Hypothalamus (tissue), 51 donors: ENCODE results near the gene TTC28.
A peak's percentile ranks its signal among the peaks of the same experiment; 100 is the strongest.

Experiments
- DNase-seq, 51 donors: peaks; one replicate each; lab custom pipeline; 2025; lab: John Stamatoyannopoulos, UW

TTC28 gene

DNA sequence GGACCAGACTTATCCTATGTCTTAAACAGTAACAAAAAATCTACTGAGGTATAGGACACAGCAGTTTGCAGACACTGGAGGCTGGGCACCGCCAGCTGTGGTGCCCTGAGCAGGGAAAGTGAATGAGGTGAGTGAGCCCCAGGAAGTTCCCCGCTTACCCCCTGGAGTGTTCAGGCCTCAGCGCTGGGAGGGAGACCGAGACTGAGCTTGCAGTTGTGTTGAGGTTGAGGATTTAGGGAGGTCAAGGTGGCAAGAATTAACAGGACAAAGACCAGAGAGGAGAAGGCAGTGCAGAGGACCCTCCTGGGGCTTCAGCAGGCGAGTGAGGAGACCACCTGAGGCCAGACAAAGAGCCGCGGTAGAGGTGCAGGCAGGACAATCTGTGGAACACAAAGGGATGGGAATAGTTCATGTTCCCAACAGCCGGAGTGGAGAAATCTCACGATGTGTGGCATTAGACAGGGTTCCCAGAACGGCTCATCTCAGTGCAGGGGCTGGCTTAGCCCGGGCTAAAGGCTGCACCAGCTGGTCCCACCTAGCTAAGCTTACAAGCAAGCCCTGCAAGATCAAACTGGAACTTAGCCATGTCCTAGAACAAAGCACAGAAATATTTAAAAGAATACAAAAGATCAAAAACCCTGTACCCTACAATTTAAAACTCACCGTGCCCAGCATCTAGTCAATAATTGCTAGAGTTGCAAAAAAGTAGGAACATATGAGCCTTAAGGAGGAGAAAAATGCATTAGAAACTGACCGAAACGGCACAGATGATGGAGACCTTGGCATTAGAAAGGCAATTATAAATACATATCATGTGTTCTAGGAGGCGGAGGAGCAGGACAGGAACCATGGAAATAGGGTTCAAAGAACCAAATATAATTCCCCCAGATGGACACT, 713.2 kb downstream of the TTC28 start:
- DNase-seq, result no peak

DNA sequence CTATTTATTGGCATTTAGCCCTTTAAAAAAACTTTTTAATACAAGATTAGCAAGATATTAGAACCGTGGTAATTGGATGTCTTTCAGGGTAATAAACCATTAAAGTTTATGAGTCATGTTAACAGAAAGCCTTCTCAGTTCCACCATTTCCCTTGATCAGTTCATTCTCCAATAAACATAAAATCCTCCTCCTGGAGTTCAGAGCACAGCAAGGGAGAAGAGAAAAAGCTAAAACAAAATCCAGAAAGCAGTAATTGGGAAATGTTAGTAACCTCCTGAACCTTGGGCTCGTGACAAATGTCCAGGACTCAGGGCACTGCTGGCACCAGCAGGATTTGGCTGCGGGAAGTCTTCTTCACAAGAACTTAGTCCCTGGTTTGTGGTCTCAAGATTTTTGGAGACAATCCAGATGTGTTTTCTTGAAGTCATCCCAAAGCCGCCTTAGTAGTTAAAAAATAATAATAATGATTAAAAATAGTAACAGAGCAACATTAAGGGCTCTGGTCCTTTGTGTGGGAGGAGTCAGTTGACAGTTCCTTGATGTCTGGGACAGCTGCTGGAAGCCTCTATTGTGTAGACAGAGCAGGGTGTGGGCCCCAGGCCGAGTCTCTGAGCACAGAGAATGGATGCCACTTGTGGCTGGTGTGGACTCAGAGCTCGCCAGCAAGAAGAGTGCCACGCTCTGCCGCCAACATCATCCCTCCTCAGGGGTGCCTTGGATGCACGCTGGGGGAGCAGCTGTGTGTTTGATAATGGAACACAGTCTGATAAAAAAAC, 717.2 kb downstream of the TTC28 start:
- peak in 3 of 51 donors; percentile 5 to 28 (median 28) for DNase-seq

DNA sequence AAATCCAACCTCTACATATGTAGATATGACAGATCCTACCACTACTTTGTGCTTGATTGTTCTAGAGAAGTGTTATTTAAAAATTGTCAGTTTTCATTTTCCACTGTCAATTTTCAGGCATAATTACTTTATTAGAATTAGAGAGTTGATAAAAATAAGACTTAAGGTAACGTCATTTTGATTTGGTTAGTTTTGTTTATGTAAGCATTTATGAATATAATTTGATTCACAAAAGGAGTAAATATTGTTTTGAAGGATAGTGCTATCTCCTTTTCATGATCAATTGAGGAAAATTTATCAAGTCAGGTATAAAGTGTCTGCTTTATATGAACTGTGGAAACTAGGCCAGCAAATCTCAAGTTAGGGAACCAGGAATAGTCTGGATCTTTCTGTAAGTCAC, 718.0 kb downstream of the TTC28 start:
- no peak for DNase-seq

DNA sequence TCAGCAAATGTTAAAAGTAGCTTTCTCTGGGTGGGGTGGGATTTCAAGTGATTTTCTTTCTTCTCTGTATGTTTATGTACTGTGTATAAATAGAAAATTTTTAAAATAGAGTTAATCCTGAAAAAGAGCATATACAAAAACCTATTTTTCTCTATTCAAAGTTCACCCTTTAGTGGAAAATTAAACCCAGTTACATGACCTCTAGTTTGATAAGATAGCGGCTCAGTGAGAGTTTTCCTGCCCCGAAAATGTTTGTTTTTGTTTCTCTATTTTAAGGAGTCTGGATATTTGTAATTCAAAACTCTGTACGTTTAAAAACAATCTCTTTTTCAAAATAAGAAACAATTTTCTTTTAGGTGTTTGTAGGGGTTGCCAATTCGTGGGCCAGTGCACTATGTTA, 718.5 kb downstream of the TTC28 start:
- no peak for DNase-seq

DNA sequence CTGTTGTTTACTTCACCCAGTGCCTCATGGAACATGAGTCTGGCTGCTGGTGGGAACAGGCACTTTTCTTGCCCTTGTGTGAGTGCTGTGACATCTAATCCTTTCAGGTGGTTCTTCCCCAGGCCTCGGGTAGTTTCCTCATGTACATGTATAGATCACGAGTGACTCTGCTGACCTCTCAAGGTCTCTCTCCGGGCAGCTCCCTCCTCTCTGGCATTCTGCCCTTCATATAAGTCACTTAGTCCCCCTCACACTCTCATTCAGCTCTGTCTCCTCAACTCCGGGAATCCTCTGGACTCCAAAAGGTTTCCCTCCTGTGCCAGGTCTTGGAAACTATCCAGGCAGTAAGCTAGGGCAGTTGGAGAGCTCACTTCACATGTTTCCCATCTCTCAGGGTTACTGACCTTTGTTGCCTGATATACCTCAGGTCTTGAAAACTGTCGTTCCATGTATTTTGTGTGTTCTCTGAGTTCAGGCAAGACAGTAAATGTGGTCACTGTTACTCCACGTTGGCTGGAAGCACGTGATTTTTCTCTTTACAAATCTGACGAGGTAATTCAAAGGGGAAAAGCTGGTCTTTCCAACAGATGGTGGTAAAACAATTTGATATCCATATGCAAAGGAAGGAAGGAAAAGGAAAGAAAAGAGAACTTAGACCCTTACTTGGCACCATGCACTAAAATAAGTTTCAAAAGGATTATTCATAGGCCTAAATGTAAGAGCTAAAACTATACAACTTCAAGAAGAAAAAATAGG, 720.1 kb downstream of the TTC28 start:
- no peak for DNase-seq

DNA sequence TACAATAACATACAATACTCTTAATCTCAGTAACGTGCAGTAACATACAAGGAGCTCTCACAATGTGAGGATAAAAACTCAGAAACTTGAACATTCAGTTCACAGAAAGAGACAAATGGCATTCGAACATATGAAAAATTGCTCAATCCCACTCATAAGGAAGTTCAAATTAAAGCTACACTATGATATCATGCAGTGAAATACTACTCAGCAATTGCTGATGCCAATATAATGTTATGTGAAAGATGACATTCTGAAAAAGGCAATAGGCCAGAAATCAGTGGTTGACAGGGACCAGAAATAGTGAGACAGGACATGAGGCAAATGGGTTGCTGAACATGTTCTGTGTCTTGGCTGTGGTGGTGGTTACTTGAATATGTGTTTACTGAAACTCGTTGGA, 726.9 kb downstream of the TTC28 start:
- DNase-seq, result no peak

DNA sequence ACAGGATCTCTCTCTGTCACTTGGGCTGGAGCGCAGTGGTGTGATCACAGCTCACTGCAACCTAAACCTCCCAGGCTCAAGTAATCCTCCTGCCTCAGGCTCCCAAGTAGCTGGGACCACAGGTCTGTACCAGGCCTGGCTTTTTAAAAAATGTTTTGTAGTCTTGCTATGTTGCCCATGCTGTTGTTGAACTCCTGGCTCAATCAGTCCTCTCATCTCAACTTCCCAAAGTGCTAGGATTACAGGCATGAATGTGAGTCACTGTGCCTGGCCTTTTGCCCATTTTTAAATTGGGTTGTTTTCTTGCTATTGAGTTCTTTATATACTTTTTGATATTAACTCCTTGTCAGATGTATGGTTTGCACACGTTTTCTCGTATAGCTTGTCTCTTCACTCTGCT, 727.5 kb downstream of the TTC28 start:
- DNase-seq, result no peak

DNA sequence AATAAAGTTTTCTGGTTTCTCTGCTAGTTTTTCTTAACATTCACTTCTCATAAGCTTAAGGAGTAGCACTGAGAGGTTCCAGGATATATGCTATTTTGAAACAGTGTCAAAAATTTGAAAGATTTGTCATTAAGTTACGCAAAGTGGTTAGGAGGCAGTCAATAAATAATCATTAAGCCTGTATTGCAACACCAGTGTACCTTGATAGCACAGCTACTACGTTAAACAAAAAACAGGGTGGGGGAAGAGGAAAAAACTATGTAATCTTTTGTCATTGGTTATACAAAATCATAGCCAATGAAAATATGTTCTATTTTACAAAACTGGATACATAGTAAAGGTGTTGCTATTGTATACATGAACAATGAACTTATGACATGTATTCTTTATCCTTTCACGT, 730.2 kb downstream of the TTC28 start:
- no peak for DNase-seq

DNA sequence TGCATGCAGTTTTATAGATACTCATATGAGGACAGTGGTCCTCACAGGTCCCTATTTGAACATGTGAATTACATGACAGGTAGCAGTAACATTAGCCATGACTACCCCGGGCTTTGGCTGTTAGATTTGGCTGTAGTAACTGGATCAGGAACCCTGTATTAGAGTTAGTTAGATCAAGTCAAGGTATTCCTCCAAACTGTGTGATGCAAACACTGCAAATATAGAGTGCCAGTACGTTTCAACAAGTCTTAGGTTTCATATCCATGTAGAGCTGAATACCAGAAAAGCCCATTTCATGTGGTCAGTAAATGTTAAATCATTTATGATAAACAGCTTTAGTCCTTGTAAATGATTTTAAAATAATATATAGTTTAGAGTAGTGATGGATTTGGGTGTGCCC, 731.1 kb downstream of the TTC28 start:
- DNase-seq, result no peak

DNA sequence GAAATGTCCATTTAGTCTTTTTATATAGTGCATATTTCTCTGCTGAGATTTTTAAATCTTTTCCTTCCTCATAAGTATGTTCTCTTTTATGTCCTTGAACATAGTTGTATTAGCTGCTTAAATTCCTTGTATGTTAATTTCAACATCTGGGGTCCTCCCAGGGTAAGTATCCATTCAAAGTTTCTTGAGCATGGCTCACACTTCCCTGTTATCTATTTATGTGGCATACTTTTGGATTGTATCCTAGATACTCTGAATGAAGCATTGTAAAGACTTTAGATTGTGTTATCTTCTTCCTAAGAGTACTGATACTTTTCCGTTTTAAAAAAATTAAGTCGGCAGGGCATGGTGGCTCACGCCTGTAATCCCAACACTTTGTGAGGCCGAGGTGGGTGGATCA, 732.2 kb downstream of the TTC28 start:
- no peak for DNase-seq

DNA sequence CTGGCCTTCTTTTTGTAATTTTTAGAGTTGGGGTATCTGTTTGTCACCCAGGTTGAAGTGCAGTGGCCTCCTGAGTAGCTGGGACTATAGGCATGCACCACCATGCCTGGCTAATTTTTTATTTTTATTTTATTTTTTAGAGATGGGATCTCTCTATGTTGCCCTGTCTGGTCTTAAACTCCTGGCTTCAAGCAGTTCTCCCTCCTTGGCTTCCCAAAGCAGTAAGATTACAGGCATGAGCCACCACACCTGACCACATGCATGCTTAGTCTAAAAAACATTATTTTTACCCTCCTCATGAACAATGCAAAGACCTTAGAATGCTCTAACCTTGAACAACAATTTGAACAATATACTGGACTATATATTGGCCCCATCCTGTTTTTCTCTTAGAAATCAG, 738.5 kb downstream of the TTC28 start:
- DNase-seq, result no peak

DNA sequence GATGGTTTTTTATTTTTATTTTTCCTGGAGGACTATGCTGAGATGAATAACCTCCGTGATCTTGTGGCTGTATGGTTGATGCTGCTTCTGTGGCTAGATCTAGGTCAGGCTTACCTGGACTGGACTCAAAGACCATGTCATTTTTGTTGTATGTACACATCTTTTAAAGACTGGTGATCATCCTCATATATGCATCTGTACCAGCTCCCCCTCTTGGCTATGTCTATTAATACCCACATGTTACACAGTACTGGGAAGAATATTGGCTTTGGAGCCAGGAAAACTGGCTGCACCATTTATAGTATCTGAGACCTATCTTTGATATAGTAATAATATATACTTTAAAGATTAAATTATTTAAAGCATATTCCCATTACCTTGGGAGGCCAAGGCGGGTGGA, 742.2 kb downstream of the TTC28 start:
- no peak for DNase-seq

DNA sequence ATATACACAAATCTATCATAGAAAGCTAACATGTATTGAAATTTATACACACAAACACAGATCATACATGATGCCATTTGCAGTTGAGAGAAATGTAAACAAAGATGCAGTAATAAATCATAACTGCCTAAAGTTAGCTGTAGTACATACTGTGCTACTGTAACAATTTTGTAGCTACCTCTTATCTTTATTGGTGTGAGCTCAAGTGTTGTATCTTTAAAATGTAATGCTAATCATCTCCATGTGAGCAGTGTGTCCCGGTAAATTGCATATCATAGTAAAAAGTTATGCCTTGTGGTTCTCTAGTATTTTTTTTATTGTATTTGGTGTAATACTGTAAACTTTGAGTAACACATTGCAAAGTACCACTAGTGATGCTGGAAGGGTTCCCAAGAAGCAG, 743.7 kb downstream of the TTC28 start:
- DNase-seq, result no peak

DNA sequence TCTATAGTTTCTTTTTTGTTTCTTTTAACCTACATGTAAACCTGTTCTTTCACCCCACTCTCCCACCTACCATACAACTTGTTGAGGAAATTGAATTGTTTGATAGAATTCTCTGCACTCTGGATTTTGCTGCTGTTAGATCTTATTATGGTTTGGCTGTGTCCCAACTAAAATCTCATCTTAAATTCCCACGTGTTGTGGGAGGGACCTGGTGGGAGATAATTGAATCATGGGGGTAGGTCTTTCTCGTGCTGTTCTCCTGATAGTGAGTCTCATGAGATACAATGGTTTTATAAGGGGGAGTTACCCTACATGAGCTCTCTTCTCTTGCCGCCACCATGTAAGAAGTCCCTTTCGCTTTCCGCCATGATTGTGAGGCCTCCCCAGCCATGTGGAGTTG, 745.6 kb downstream of the TTC28 start:
- no peak for DNase-seq

DNA sequence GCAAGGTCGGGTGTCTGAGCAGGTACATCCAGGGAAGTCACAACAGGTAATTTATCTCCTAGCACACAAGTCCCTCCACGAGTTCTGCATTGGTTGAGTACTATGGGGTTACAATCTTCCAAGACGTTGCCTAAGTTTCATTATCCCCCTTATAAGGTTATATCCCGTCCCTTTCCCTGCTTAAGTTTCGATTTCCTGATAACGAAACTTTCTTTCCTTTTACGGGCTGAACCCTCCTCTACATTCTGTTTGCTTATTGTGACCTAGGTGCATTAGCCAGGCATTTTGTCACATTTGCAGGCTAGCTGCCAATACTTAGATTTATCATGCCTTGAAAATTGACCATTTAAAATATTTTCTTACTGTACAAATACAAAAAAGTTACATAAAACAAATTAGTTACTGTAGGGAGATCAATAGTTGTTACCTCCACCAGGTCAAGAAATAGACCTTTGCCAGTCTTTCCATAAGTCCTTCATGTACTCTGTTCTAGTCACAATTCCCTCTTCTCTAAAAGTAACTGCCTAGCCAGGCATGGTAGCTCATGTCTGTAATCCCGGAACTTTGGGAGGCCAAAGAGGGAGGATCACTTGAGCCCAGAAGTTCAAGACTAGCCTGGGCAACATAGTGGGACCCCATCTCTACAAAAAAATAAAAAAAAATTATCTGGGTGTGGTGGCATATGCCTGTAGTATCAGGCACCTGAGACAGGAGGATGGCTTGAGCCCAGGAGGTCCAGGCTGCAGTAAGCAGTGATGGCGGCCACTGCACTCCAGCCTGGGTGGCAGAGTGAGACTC, 746.3 kb downstream of the TTC28 start:
- no peak for DNase-seq

DNA sequence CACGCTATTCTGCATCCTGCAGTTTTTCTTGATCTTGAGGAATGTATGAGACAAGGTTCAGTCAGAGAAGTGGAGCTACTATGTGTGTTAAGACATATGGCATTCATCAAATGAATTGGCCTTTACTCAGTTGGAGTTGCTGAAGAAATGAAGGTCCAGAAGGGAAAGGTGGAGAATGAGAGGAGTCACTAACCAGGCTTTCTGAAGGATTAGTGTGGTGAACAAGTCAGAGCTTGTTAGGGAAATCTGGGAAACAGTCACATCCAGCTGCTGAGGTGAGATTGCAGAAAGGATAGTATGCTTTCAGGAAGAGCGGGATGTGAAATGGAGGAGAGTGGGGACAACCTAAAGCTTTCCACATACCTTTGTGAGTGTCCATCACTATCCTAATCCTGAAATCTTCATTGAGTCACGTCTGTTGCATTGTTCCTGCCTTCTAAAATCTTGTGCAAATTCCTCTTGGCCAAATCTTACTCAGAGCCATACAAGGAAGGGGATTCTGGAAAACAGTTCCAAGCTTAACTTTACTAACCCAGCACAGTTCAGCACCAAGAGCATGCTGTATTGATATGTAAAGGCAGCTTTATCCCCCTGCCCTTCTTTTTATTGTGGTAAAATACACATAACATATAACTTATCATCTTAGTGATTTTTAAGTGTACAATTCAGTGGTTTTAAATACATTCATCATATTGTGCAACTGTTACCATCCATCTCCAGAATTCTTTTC, 749.1 kb downstream of the TTC28 start:
- no peak for DNase-seq
